HG02973 (cell line): ENCODE data around the gene TNFSF11.

Experiments used
- ATAC-seq: cut with Tn5 transposase; IDR thresholded peaks from one replicate; pipeline ENCODE4 v1.9.1; 2021; ENCODE audit warnings: moderate library complexity; ENCODE audit not compliant: unreplicated experiment

The TNFSF11 gene

DNA sequence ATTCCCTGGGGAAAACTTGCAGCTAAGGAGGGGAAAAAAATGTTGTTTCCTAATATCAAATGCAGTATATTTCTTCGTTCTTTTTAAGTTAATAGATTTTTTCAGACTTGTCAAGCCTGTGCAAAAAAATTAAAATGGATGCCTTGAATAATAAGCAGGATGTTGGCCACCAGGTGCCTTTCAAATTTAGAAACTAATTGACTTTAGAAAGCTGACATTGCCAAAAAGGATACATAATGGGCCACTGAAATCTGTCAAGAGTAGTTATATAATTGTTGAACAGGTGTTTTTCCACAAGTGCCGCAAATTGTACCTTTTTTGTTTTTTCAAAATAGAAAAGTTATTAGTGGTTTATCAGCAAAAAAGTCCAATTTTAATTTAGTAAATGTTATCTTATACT lies 33.6 kb downstream of the TNFSF11 start:
- no peak for ATAC-seq

GRCh38 chr13:42610649-42611048 lies 36.7 kb downstream of the TNFSF11 start:
- no peak for ATAC-seq

DNA sequence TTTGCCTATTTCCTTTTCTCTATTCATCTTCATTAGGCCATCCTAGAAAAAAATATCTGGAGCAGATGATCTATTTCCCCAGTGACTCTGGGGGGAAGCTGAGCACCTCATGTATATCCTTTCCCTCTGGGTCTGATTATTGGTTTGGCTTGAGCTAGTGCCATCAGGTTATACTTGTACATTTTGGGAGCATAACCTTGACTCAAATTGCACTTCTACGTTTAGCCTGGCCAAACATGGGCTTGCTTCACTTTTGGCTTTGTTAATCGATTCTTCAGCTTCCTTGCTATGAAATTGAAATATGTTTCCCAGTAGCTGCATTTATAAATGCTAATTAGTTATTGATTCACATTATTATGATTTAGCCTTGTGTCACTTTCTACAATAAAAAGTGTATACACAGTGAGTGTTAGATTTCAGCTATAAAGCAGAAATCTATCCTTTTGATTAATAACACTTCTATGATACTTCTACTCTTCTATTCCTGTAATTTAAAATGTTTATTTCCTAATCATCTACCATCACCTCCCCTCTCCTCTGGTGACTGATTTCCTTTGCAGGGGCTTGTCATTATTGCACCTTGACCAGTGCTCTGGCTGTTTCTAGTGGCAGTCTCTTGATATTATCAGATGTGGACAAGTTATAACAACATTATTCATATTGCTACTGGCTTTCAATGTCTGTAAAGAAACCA lies 37.3 kb downstream of the TNFSF11 start:
- ATAC-seq = no peak

DNA sequence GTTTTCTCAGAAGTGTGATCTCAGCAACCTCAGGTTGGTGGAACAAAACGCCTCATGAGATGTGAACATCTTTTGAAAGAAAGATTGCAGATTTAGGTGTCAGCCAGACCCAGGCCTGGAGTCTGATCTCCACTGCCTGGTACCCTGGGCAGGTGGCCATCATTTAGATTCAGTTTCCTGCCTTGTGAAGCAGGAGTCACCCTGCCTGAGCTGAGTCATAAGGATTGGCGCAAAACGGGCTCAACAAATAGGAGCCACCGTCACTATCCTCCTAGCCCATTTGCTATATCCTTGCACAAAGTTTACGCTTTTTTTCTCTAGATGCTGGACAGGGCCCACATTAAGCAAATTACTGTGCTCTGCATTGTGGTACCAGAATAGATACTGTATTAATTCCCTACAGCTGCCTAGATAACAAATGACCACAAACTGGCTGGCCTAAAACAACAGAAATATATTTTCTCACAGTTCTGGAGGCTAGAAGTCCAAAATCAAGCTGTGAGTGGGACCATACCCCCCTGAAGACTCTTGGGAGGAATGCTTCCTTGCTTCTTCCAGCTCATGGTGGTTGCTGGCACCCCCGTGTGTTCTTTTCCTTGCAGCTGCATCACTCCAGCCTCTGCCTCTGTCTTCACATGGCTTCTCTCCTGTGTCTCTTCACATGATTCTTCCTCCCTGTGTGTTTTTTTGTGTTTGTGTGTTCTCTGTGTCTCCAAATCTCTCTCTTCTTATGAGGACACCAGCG lies 38.2 kb downstream of the TNFSF11 start:
- no peak for ATAC-seq

DNA sequence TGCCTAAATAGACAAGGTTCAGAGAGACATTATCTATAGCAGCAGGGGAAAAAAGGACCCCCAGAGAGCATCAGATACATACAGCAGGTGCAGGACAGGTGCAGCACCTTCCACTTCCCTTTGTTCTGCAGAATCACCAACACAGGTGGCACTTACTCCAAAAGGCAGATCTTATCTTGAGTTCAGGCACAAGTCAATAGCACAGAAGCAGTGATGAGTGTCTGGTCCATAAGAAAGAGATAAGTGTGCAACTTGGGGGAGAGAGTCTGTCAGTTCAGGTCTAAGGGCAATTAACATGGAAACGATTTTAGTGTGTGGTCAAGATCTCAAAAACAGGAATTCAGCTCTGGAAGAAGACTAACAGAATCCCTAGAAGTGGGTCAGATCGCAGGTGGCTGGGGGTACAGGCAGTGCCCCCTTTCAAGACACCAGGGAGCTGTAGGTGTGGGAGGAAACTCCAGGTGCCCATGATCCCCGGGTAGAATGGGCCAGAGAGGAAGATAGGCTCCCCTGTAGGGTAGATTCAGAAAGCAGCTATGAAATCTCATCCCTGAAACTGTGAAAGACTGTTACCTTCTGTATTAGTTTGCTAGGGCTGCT lies 40.6 kb downstream of the TNFSF11 start:
- ATAC-seq = no peak

- ATAC-seq = no peak
Measured at GRCh38 chr13:42615691-42616090, 41.7 kb downstream of the TNFSF11 start.

DNA sequence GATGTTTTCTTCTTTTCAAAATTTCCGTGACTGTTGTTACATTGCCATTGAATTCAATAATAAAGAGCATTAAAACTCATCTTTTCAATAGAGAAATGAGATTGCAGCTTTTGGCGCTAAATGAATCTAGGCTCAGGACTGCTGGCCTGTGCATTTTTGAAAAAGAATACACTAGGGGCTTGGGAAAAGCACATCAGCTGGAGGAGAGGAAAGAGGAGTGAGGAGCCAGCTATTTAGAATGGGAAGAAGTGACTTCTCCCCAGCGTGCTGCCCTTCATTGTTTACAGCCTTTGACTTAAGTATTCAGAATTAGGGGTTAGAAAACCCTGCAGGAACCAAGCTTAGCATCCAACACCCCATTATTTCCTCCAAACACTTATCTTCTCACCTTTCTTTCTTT lies 43.3 kb downstream of the TNFSF11 start:
- ATAC-seq = no peak

DNA sequence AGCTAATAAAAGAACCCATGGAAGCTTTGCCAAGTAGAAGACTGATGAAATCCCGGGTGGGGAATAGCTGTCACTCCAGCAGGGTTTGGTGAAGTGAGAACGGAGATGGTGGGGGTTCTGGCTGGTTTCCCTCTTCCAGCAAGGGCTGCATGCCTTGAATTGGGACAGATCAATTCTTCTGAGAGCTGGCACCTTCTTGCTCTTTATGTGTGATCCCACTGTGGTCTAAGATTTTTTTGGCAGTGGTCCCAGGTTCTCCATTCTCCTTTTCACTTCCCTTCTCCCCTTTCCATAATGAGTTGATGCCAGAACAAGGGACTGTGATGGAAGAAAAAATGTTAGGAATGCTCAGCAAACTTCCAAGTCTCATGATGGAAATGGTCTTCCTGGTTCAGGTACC lies 50.0 kb downstream of the TNFSF11 start:
- no peak for ATAC-seq

GRCh38 chr13:42625611-42626010 lies 51.7 kb downstream of the TNFSF11 start:
- ATAC-seq = no peak

- no peak for ATAC-seq
Measured at GRCh38 chr13:42626176-42626860, 52.4 kb downstream of the TNFSF11 start.

- no peak for ATAC-seq
Measured at GRCh38 chr13:42628666-42629065, 54.7 kb downstream of the TNFSF11 start.

DNA sequence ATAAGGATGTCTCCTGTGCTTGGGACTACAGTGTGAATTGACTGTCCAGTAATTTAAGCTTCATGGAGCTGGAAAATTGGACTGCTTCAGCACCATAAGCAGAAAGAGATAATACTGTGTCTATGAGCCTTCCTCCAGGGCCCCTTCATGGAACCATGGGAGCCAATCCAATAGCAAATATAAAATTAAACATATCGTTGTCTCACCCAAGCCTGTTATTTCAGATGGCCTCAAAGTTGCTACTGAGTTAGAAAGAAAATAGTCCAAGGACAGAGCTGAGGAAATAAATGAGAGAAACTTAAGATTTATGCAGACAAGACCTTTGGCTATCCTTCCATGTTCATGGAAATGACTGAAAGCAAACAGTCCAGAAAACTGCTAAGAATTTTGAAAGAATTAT lies 57.2 kb downstream of the TNFSF11 start:
- ATAC-seq = no peak

DNA sequence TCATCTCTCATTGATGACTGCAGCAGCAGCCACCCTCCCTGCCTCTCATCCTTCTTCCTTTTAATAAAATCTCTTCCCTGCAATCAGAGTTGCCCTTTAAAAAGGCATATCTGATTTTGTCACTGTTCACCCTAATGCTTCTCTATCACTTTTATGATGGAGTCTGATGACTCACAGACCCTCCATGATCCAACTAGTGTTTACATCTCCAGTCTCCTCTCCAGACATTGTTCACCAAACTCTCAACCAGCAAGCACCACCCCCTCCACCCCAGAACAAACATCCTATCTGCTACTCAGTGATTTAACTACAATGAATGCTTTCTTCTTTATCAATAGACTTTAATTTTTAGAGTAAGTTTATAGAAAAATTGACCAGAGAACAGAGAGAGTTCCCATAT lies 59.5 kb downstream of the TNFSF11 start:
- ATAC-seq = no peak

DNA sequence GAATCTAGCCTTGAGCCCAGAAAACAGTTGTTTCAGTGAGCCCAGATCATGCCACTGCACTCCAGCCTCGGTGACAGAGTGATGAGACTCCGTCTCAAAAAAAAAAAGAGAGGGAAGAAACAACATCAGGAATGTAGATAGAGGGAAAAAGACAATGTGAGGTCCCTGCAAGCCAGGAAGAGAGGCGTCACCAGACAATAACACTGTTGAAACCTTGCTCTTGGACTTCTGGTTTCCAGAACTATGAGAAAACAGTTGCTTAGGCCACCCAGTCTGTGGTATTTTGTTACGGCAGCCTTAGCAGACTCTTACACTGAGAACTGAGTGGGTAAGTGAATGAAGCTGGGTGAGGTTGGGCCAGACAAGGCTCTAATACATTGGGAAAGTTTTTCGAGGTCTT lies 64.1 kb downstream of the TNFSF11 start:
- no peak for ATAC-seq

GRCh38 chr13:42638886-42639285 lies 64.9 kb downstream of the TNFSF11 start:
- no peak for ATAC-seq

DNA sequence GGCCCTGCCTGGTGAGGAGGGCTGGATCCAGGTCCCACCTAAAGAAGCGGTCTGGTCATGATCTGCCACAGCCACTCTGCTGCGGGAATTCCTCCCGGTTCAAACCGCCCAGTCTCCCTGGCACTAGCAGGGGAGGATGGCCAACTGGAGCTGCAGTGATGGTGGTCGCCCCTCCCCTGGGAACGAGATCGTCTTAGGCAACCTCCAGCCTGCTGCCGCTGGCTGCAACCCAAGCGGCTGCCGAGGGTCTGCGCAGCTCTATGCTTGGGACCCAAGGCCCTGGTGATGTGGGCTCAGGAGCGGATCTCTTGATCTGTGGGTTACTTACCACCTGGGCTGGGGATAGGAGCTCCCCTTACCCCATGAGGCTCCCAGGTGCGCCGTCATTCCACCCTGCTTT lies 69.1 kb downstream of the TNFSF11 start:
- ATAC-seq = no peak

- ATAC-seq = no peak
Measured at GRCh38 chr13:42644841-42645240, 70.9 kb downstream of the TNFSF11 start.

DNA sequence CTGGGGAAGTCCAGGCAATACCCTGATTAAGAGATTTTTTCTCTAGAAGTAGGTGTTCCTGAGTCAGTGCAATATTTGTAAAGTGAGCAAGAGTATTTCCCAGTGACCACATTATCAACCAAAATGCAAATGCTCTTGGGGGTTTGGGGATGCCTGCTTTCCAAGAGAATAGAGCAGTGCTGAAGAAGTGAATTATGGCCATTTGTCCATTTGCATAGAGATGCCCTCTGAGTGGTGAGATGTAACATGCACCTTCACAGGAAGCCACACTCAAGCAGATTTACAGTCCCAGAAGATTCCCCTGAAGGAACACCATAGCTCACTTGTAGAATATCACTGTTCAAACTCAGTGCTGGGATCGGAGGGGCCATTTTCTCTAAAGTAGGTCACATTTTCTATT lies 71.8 kb downstream of the TNFSF11 start:
- no peak for ATAC-seq

DNA sequence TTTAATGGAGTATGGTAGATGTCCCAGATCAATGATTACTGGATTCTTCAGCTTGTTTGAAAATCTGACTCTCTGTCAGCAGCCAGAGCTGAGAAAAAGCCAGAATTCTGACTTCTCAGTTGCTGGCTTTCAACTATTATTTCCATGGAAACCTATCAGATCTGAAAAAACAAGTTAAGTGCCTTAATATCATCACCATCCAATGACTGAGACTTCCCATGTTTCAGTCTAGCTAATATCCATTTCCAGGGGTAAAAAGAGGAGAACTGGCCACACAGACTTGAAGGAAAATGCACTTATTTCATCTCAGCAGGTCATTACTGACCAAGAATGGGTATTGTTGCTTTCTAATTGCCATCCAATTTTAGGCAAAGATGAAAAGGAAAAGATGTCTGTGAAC lies 75.2 kb downstream of the TNFSF11 start:
- ATAC-seq = no peak

DNA sequence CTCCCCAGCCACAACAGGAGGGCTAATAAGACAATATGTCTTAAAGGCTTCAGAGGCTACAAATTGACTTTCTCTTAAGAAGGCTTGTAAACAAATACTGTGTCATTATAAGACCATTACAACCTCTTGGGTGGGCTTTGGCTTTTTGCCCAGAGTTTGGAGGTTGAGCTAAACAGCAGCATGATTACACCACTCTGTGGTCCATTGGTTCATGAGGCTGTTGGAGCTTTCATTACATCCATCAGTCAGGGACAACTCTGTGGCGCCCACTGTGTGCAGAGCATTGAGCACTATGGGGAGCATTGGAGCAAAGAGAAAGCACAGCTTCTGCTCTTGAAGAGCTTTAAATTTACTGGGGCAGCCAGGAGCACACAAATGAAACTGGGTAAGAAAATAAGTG lies 75.9 kb downstream of the TNFSF11 start:
- no peak for ATAC-seq

DNA sequence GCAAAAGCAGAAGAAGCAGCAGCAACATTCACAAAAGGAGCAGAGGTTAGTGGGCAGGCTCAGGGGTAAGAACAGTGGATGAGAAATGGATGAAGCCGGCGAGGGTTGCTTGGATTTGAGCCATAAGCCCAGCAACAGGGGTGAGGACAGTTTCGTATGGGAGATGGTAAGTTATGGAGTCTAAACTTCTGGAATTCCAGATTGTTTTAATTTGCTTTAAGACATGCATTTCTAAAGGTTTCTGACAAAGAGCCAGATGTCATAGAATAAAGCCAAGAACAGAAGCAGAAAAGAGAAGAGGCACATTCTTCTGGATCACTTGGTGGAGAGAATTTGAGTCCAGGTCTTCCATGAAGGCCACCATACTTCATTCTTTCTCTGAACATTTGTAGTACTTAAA lies 76.6 kb downstream of the TNFSF11 start:
- ATAC-seq = no peak
